Middle frontal gyrus (tissue), 1 donor: ENCODE data around the gene SIRT5.

Experiments used
- DNase-seq: peaks from one replicate; pipeline ENCODE4 v3.0.0-alpha.2; 2015; ENCODE audit warnings: low spot score; ENCODE audit errors: extremely low spot score

The SIRT5 gene

GRCh38 chr6:13550656-13551055 is 23.7 kb upstream of the SIRT5 start:
- DNase-seq: no peak

- no peak for DNase-seq
These were observed 20.8 kb upstream of the SIRT5 start for GRCh38 chr6:13553646-13554045.

- peak; percentile 24 for DNase-seq
These were observed 19.5 kb upstream of the SIRT5 start for GRCh38 chr6:13554929-13555333.

- no peak for DNase-seq
These were observed 16.6 kb upstream of the SIRT5 start for GRCh38 chr6:13557841-13558240.

- DNase-seq: no peak
These were observed 15.7 kb upstream of the SIRT5 start for GRCh38 chr6:13558718-13559117.

- no peak for DNase-seq
These were observed 15.2 kb upstream of the SIRT5 start for GRCh38 chr6:13559251-13559650.

GRCh38 chr6:13559968-13560650 is 14.3 kb upstream of the SIRT5 start:
- no peak for DNase-seq

GRCh38 chr6:13560651-13561044 is 13.8 kb upstream of the SIRT5 start:
- DNase-seq: no peak

- DNase-seq: no peak
These were observed 12.7 kb upstream of the SIRT5 start for GRCh38 chr6:13561624-13562267.

- DNase-seq: no peak
These were observed 11.4 kb upstream of the SIRT5 start for GRCh38 chr6:13563009-13563408.

- no peak for DNase-seq
These were observed 8.5 kb upstream of the SIRT5 start for GRCh38 chr6:13565921-13566320.

- DNase-seq: no peak
These were observed 7.9 kb upstream of the SIRT5 start for GRCh38 chr6:13566500-13566899.

GRCh38 chr6:13568970-13569369 is 5.4 kb upstream of the SIRT5 start:
- no peak for DNase-seq

- DNase-seq: no peak
These were observed 2.2 kb upstream of the SIRT5 start for GRCh38 chr6:13572240-13572639.

- no peak for DNase-seq
These were observed 1.3 kb upstream of the SIRT5 start for GRCh38 chr6:13572951-13573654.

GRCh38 chr6:13573669-13574110 is 711 bp upstream of the SIRT5 start:
- DNase-seq: no peak

- DNase-seq: peak; percentile 80
These were observed 241 bp upstream of the SIRT5 start for GRCh38 chr6:13574149-13574570.

- DNase-seq: no peak
These were observed 975 bp downstream of the SIRT5 start for GRCh38 chr6:13575377-13575775.

- DNase-seq: no peak
These were observed 1.6 kb downstream of the SIRT5 start for GRCh38 chr6:13576017-13576416.

- DNase-seq: no peak
These were observed 3.5 kb downstream of the SIRT5 start for GRCh38 chr6:13577926-13578325.

GRCh38 chr6:13579911-13580310 is 5.5 kb downstream of the SIRT5 start:
- DNase-seq: no peak

- no peak for DNase-seq
These were observed 7.4 kb downstream of the SIRT5 start for GRCh38 chr6:13581700-13582229.
